Measurements from ENCODE around the gene OR56A3. TPM values are rescaled to one million over a fixed set of nuclear protein-coding genes. Genes with fewer than 3 reads are reported as not detected.
"Not testable (repeated sequence)": the region's sequence is repeated elsewhere in the genome, so short reads cannot be mapped to it uniquely, and the experiment has no call there.

OR56A3 gene
- total RNA-seq, result not detected

- CTCF ChIA-PET, result no interaction called here
- POLR2A ChIA-PET, result no interaction called here
These were observed at the start of gene OR56A3 for GRCh38 chr11:5941951-5942350. Gene OR56A3 (plus strand): TSS chr11:5942251. CDS start chr11:5947347, 5,096 bp downstream.

- ChIA-PET CTCF (interaction anchor here (0.8 kb wide), 1 partner anchor 293 kb away, joined by 3 read pairs; no protein-coding TSS in a partner anchor), POLR2A (no interaction called here)
These were observed 49.1 kb upstream of the OR56A3 start, which contains the start of gene OR52E5 for GRCh38 chr11:5892908-5893307. Gene OR52E5 (plus strand): TSS chr11:5893208. CDS start chr11:5900777, 7,569 bp downstream.

GRCh38 chr11:5899534-5899933 lies 42.5 kb upstream of the OR56A3 start:
- CTCF ChIA-PET, result no interaction called here
- POLR2A ChIA-PET, result no interaction called here

GRCh38 chr11:5910540-5910939 lies 31.5 kb upstream of the OR56A3 start:
- ChIA-PET POLR2A (no interaction called here), CTCF (no interaction called here)

GRCh38 chr11:5922749-5923426 lies 19.2 kb upstream of the OR56A3 start:
- CTCF ChIA-PET, result no interaction called here
- POLR2A ChIA-PET, result no interaction called here

GRCh38 chr11:5923427-5923776 lies 18.6 kb upstream of the OR56A3 start:
- POLR2A ChIA-PET, result no interaction called here

GRCh38 chr11:5923794-5924193 lies 18.3 kb upstream of the OR56A3 start:
- POLR2A ChIA-PET, result no interaction called here
- CTCF ChIA-PET, result no interaction called here

More at GRCh38 chr11:5923427-5923776, 18.6 kb upstream of the OR56A3 start:
- CTCF ChIA-PET, result no interaction called here

- POLR2A ChIA-PET, result no interaction called here
- CTCF ChIA-PET, result no interaction called here
These were observed 13.8 kb upstream of the OR56A3 start for GRCh38 chr11:5928271-5928670.

- ChIA-PET POLR2A (no interaction called here), CTCF (no interaction called here)
These were observed 13.2 kb upstream of the OR56A3 start for GRCh38 chr11:5928811-5929210.

GRCh38 chr11:5929571-5930368 lies 12.3 kb upstream of the OR56A3 start:
- CTCF ChIA-PET, result no interaction called here

GRCh38 chr11:5930614-5931013 lies 11.4 kb upstream of the OR56A3 start:
- ChIA-PET POLR2A (no interaction called here), CTCF (no interaction called here)

More at GRCh38 chr11:5929571-5930368, 12.3 kb upstream of the OR56A3 start:
- POLR2A ChIA-PET, result no interaction called here

GRCh38 chr11:5931061-5931460 lies 11.0 kb upstream of the OR56A3 start:
- POLR2A ChIA-PET, result no interaction called here

GRCh38 chr11:5932671-5933070 lies 9.4 kb upstream of the OR56A3 start:
- ChIA-PET CTCF (no interaction called here), POLR2A (no interaction called here)

More at GRCh38 chr11:5931061-5931460, 11.0 kb upstream of the OR56A3 start:
- CTCF ChIA-PET, result no interaction called here

- POLR2A ChIA-PET, result no interaction called here
- CTCF ChIA-PET, result no interaction called here
These were observed 8.9 kb upstream of the OR56A3 start for GRCh38 chr11:5933116-5933515.

- POLR2A ChIA-PET, result no interaction called here
- CTCF ChIA-PET, result no interaction called here
These were observed 4.0 kb upstream of the OR56A3 start for GRCh38 chr11:5937868-5938602.

GRCh38 chr11:5938603-5938965 lies 3.5 kb upstream of the OR56A3 start:
- CTCF ChIA-PET, result no interaction called here
- POLR2A ChIA-PET, result no interaction called here

GRCh38 chr11:5940748-5941147 lies 1.3 kb upstream of the OR56A3 start:
- ChIA-PET POLR2A (no interaction called here), CTCF (no interaction called here)

- ChIA-PET CTCF (no interaction called here), POLR2A (no interaction called here)
These were observed 13.5 kb downstream of the OR56A3 start for GRCh38 chr11:5955586-5955985.

GRCh38 chr11:5960704-5961320 lies 18.8 kb downstream of the OR56A3 start:
- POLR2A ChIA-PET, CTCF ChIA-PET: not testable (repeated sequence)

GRCh38 chr11:5966958-5967357 lies 24.9 kb downstream of the OR56A3 start:
- POLR2A ChIA-PET, result no interaction called here

GRCh38 chr11:5967708-5968107 lies 25.7 kb downstream of the OR56A3 start:
- ChIA-PET CTCF (no interaction called here), POLR2A (no interaction called here)

More at GRCh38 chr11:5966958-5967357, 24.9 kb downstream of the OR56A3 start:
- CTCF ChIA-PET, result no interaction called here
